Tibial artery (tissue), 4 donors: ENCODE measurements around the gene PRKCB.
A peak's percentile ranks its signal among the peaks of the same experiment; 100 is the strongest.

Source experiments
- DNase-seq, 2 donors: peaks; one replicate each; pipeline ENCODE4 v3.0.0-alpha.2; 2019
- H3K27ac ChIP-seq, 2 donors: fragments of 200-600 bp; sonication (generic) in 1 of 2; 1 replicate in 1 of 2; 2 replicates in 1 of 2; pipeline ENCODE4 v1.5.1; 2018 to 2019; ENCODE audit warnings: mild to moderate bottlenecking in 1 of 2
- H3K27me3 ChIP-seq, 2 donors: fragments of 200-600 bp; sonication (generic) in 1 of 2; one replicate each; pipeline versions ENCODE4 v1.5.1 to v1.6.0; 2016 to 2019
- H3K36me3 ChIP-seq, 3 donors: fragments of 200-600 bp; sonication (generic) in 2 of 3; one replicate each; pipeline ENCODE4 v1.5.1; 2016 to 2019; ENCODE audit warnings: mild to moderate bottlenecking in 2 of 3
- H3K4me1 ChIP-seq, 4 donors: fragments of 200-600 bp; sonication (generic) in 2 of 4; 1 replicate in 3 of 4; 2 replicates in 1 of 4; pipeline ENCODE4 v1.5.1; 2016 to 2019
- H3K4me3 ChIP-seq, 2 donors: fragments of 200-600 bp; sonication (generic) in 1 of 2; 1 replicate in 1 of 2; 2 replicates in 1 of 2; pipeline ENCODE4 v1.5.1; 2018 to 2019; ENCODE audit warnings: mild to moderate bottlenecking in 2 of 2
- H3K9me3 ChIP-seq, 3 donors: fragments of 200-600 bp; sonication (generic) in 1 of 3; one replicate each; pipeline ENCODE4 v1.5.1; 2016 to 2019
- intact Hi-C: fragments of 100-400 bp; cut with DNase I; formaldehyde crosslinking; loops from one replicate; pipeline ENCODE4 v1.15.0; 2023; ENCODE audit warnings: low total_unique reads
- TF ChIP-seq, protein P1 (sequence below), 2 experiments: fragments of 200-600 bp in 1 of 2; fragments of 450-650 bp in 1 of 2; IDR thresholded peaks; one replicate each; pipeline ENCODE4 v1.5.1; 2017 to 2019; ENCODE audit warnings: antibody characterized with exemption in 2 of 2, mild to moderate bottlenecking in 1 of 2, moderate library complexity in 1 of 2

The PRKCB gene

DNA sequence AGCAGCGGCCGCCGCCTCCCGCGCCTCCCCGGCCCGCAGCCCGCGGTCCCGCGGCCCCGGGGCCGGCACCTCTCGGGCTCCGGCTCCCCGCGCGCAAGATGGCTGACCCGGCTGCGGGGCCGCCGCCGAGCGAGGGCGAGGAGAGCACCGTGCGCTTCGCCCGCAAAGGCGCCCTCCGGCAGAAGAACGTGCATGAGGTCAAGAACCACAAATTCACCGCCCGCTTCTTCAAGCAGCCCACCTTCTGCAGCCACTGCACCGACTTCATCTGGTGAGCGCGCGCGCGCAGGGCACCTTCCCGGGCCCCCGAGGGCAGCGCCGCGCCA, 258 bp downstream of the PRKCB start:
- intact Hi-C loops, result no loop called here
- H3K36me3 ChIP-seq, result no peaks in the 10 kb centered on the region
- no peak for DNase-seq
- TF ChIP-seq, protein P1, sequence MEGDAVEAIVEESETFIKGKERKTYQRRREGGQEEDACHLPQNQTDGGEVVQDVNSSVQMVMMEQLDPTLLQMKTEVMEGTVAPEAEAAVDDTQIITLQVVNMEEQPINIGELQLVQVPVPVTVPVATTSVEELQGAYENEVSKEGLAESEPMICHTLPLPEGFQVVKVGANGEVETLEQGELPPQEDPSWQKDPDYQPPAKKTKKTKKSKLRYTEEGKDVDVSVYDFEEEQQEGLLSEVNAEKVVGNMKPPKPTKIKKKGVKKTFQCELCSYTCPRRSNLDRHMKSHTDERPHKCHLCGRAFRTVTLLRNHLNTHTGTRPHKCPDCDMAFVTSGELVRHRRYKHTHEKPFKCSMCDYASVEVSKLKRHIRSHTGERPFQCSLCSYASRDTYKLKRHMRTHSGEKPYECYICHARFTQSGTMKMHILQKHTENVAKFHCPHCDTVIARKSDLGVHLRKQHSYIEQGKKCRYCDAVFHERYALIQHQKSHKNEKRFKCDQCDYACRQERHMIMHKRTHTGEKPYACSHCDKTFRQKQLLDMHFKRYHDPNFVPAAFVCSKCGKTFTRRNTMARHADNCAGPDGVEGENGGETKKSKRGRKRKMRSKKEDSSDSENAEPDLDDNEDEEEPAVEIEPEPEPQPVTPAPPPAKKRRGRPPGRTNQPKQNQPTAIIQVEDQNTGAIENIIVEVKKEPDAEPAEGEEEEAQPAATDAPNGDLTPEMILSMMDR (IDR thresholded peaks at IDR 0.05), result no peak
- peaks cover 0 to 22% of the 10 kb centered on the region in 2 donors for H3K27me3 ChIP-seq
- H3K9me3 ChIP-seq, result no peaks in the 10 kb centered on the region
- peak overlapping the region; percentile 54 to 57 for H3K4me3 ChIP-seq
- H3K27ac ChIP-seq, result no peak overlapping the region
- H3K4me1 ChIP-seq, result peaks cover 0 to 25% (median 8%) of the 10 kb centered on the region in 4 donors

DNA sequence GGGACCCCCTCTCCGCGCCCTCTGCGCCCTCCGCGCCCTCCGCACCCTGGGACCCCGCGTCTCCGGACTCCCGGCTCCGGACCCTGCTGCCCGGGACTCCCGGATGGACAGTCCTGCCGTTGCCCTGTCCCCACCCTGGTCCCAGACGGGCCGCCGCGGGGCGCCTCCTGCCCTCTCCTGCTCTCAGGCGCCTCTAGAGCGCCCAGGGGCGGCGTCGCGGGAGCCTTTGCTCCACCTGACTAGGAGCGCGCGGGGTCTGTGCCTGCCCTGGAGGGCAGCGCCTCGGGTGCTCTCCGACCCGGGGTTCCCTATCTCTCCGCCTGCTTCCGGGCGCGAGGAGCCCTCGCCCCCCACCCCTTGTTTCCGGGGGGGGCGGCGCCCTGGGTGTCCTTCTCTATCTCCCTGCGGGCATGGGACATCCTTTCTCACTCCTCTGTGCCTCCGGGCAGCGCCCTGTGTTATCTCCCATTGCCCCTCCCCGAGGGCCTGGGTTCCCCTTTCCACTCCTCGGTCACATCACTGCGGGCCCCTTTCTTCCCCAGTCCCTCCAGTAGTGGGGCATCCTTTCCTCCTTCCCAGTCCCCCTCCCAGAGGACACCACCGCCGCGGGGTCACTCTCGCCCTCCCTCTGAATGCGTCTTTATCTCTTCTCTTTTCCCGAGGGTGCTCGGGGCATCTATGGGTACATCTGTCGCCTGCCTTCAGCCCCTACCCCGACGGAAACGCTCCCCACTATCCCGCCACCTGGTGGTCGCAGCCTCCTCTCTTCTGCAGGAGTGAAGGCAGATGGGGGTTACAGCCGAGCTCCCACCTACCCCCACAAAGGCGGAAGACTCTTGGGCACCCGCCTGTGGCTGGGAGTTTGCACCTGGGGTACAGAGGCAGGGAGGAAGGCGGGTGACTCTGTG, 875 bp downstream of the PRKCB start:
- no peak for DNase-seq
- Histone ChIP-seq H3K27ac (no peak overlapping the region), H3K36me3 (no peaks in the 10 kb centered on the region), H3K4me3 (peak overlapping the region; percentile 54 to 57), H3K27me3 (peaks cover 0 to 22% of the 10 kb centered on the region in 2 donors), H3K9me3 (no peaks in the 10 kb centered on the region), H3K4me1 (peaks cover 0 to 25% (median 8%) of the 10 kb centered on the region in 4 donors)
- TF ChIP-seq, protein P1 (IDR thresholded peaks at IDR 0.05), result no peak
- intact Hi-C loops, result no loop called here

DNA sequence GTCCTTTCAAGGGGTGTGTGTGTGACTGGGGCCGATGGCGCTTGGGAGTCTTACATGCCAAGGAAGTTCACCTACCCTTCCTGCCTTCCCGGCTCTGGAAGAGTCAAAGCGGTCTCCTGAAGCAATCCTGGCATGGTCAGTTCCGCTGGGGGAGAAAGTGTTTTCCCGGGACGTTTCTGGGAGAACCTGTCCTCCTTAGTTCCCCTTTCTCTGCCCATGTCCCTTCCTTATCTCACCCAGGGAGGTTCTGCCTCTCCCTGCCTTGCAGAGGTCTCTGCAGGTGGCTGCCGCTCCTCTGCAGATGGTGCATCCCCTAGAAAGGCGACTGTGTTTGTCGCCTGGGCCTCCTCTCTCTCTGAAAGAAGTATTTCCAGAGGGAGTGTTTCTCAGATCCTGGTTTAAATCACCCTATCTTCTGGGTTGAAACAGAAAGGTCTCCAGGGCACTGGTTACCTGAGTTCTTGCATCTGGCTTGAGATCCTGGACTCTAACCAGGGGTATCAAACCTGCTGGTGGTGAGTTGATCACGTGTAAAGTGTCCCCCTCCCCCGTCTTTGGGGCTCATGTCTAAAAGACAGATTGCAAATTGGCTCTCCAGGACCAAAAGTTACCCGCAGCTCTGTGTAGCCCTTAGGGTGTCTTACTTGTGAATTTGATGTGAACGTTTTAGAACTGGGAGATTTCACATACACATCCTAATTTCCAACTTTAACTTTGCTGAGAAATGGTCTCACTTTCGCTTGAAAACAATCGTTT, 1.9 kb downstream of the PRKCB start:
- DNase-seq, result no peak
- intact Hi-C loops, result no loop called here
- Histone ChIP-seq H3K27me3 (peaks cover 0 to 22% of the 10 kb centered on the region in 2 donors), H3K36me3 (no peaks in the 10 kb centered on the region), H3K4me1 (peaks cover 0 to 25% (median 8%) of the 10 kb centered on the region in 4 donors), H3K9me3 (no peaks in the 10 kb centered on the region), H3K4me3 (peak overlapping the region; percentile 54 to 57), H3K27ac (no peak overlapping the region)
- TF ChIP-seq, protein P1 (IDR thresholded peaks at IDR 0.05), result no peak

DNA sequence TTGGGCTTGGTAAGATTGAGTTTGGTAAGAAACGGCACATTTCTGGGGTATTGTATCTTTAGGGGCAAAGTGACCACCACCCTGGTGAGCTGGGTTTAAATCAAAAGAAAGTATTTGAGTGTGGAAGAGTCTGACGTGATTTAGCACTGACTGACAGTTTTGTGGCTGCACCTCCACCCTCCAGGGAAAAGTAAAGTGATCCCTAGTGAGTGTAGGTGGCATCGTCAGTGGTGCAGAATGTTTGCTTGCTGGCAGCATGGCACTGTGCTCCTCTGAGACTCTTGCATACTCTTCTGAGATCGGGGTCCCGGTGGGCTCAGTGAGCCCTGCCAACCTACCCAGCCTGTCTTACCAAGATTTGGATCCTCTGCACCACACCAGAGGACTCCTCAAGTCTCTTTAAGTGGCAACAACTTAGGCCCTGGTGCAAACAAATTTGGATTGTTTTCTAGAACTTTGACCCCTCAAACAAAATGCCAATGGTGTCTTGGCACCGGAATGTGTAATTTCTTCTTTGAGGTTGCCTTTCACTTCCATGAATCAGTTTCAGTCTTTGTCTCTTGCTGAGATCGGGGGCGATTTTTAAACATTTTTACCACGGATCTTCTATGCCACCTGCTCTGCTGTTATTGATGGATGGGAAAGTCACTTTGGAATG, 2.8 kb downstream of the PRKCB start:
- intact Hi-C loops, result no loop called here
- H3K27ac ChIP-seq, result no peak overlapping the region
- no peak for DNase-seq
- H3K9me3 ChIP-seq, result no peaks in the 10 kb centered on the region
- H3K27me3 ChIP-seq, result peaks cover 0 to 22% of the 10 kb centered on the region in 2 donors
- H3K4me3 ChIP-seq, result no peak overlapping the region
- TF ChIP-seq, protein P1 (IDR thresholded peaks at IDR 0.05), result no peak
- H3K4me1 ChIP-seq, result peaks cover 0 to 25% (median 8%) of the 10 kb centered on the region in 4 donors
- no peaks in the 10 kb centered on the region for H3K36me3 ChIP-seq

DNA sequence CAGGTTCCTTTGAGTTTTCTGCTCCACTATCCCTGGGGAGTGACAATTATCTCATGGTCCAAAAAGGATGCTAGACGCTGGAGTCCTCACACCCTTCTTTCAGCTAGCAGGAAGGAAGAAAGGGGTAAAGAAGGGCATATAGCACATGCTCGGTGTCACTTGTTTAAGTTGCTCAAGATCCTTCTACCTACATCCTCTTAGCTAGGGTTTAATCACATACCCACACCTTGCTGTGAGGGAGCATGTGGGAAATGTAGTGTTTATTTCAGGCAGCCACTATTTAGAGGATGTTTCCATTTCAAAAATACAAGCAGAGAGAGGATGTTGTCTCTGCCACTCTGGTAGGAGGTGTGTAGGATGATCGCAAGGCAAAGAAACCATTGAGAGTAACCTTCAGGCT, 4.5 kb downstream of the PRKCB start:
- no peak for DNase-seq
- TF ChIP-seq, protein P1 (IDR thresholded peaks at IDR 0.05), result no peak
- no peak overlapping the region for H3K4me3 ChIP-seq
- no peaks in the 10 kb centered on the region for H3K36me3 ChIP-seq
- intact Hi-C loops, result loop anchor here (2.0 kb wide), 1 partner anchor 60 kb away; no protein-coding TSS in a partner anchor
- H3K4me1 ChIP-seq, result peaks cover 0 to 23% (median 8%) of the 10 kb centered on the region in 4 donors
- H3K27ac ChIP-seq, result no peak overlapping the region
- H3K9me3 ChIP-seq, result no peaks in the 10 kb centered on the region
- peaks cover 0 to 22% of the 10 kb centered on the region in 2 donors for H3K27me3 ChIP-seq
